ENCODE measurements around the gene FGR. TPM values are rescaled to one million over a fixed set of nuclear protein-coding genes. Genes with fewer than 3 reads are reported as not detected.
A peak's percentile ranks its signal among the peaks of the same experiment; 100 is the strongest.

The FGR gene
- total RNA-seq, 4 donors from 2014 or later: 3.0 to 9.2 (median 5.9) TPM

GRCh38 chr1:27574871-27575831, 59.8 kb downstream of the FGR start:
- Histone ChIP-seq H3K4me3 (peak overlapping the region; percentile 59), H3K27me3 (no peaks in the 10 kb centered on the region), H3K36me3 (no peaks in the 10 kb centered on the region), H3K9me3 (no peaks in the 10 kb centered on the region), H3K4me1 (peaks cover 86% of the 10 kb centered on the region), H3K27ac (peak overlapping the region; percentile 94)
- WGBS: 7% methylated on average over 17 of the region's 83 CpGs
- DNase-seq (ENCODE audit: low spot score in 2 of 2): no peak
- TF ChIP-seq EP300 (IDR thresholded peaks at IDR 0.05): no peak
- TF ChIP-seq CTCF (IDR thresholded peaks at IDR 0.05): no peak
- TF ChIP-seq POLR2AphosphoS5 (IDR thresholded peaks at IDR 0.05): no peak
- TF ChIP-seq POLR2A (IDR thresholded peaks at IDR 0.05): no peak

GRCh38 chr1:27574001-27574781, 60.8 kb downstream of the FGR start:
- Histone ChIP-seq H3K4me3 (no peak overlapping the region), H3K27ac (peak overlapping the region; percentile 94), H3K36me3 (no peaks in the 10 kb centered on the region), H3K9me3 (no peaks in the 10 kb centered on the region), H3K4me1 (peaks cover 96% of the 10 kb centered on the region), H3K27me3 (no peaks in the 10 kb centered on the region)
- WGBS: 66% methylated on average over 8 of the region's 8 CpGs
- no peak for TF ChIP-seq POLR2AphosphoS5 (IDR thresholded peaks at IDR 0.05)
- TF ChIP-seq POLR2A (IDR thresholded peaks at IDR 0.05): no peak
- no peak for TF ChIP-seq EP300 (IDR thresholded peaks at IDR 0.05)
- TF ChIP-seq CTCF (IDR thresholded peaks at IDR 0.05): no peak
- DNase-seq (ENCODE audit: low spot score in 2 of 2): no peak

- DNase-seq (ENCODE audit: low spot score in 2 of 2): no peak
- Histone ChIP-seq H3K4me1 (peaks cover 98% of the 10 kb centered on the region), H3K27me3 (no peaks in the 10 kb centered on the region), H3K4me3 (no peak overlapping the region), H3K9me3 (no peaks in the 10 kb centered on the region), H3K27ac (peak overlapping the region; percentile 94), H3K36me3 (no peaks in the 10 kb centered on the region)
- WGBS: 44% methylated on average over 14 of the region's 14 CpGs
- no peak for TF ChIP-seq CTCF (IDR thresholded peaks at IDR 0.05)
- no peak for TF ChIP-seq POLR2A (IDR thresholded peaks at IDR 0.05)
- TF ChIP-seq POLR2AphosphoS5 (IDR thresholded peaks at IDR 0.05): no peak
- TF ChIP-seq EP300 (IDR thresholded peaks at IDR 0.05): no peak
These were observed 62.1 kb downstream of the FGR start for GRCh38 chr1:27572679-27573426.

GRCh38 chr1:27572019-27572678, 62.8 kb downstream of the FGR start:
- 18% methylated on average over 7 of the region's 9 CpGs for WGBS
- Histone ChIP-seq H3K4me1 (peaks cover 98% of the 10 kb centered on the region), H3K9me3 (no peaks in the 10 kb centered on the region), H3K4me3 (no peak overlapping the region), H3K27ac (peak overlapping the region; percentile 94), H3K27me3 (no peaks in the 10 kb centered on the region), H3K36me3 (no peaks in the 10 kb centered on the region)
- TF ChIP-seq POLR2AphosphoS5 (IDR thresholded peaks at IDR 0.05) (no peak), CTCF (IDR thresholded peaks at IDR 0.05) (no peak), EP300 (IDR thresholded peaks at IDR 0.05) (no peak), POLR2A (IDR thresholded peaks at IDR 0.05) (no peak)
- DNase-seq (ENCODE audit: low spot score in 2 of 2): no peak
